Activated T-cell treated with anti-CD3 and anti-CD28 coated beads for 1 hour (primary cell): ENCODE data around the gene CELSR1.
A peak's percentile ranks its signal among the peaks of the same experiment; 100 is the strongest.

Source experiments
- DNase-seq: peaks from one replicate; pipeline ENCODE4 v3.0.0-alpha.2; 2020; ENCODE audit warnings: low read depth

CELSR1 gene

DNA sequence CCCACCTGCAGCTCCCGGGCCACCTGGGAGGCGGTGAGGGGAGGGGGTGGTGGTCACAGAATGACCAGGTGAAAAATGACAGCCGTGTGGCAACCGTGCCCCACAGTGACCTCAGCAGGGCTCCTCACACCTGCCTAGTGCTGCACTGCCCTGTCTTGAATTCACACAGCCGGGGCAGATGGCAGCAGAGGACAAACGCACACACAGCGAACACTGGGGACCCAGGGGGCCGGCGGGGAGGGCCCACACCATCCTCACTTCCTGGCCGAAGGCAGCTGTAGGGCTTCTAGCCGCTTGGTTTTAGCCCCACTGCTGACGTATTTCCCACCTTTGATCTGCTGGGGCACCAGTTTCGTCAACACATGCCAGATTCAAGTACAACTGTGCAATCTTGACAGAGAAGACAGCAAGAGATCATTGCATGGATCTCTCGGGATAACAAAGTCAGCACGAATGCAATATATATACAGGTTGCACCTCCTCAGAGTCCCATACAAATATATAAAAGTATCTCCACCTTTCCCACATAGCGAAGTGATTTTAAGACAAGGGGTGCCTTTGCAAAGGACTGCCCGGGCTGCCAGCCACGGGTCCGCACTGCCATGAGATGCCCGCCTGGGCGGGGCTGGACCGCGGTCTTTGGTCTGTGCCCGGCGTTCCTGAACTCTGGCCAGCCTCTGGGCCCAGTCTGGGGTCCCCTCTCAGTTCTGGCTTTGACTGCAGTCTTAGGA is 175.1 kb downstream of the CELSR1 start:
- no peak for DNase-seq

DNA sequence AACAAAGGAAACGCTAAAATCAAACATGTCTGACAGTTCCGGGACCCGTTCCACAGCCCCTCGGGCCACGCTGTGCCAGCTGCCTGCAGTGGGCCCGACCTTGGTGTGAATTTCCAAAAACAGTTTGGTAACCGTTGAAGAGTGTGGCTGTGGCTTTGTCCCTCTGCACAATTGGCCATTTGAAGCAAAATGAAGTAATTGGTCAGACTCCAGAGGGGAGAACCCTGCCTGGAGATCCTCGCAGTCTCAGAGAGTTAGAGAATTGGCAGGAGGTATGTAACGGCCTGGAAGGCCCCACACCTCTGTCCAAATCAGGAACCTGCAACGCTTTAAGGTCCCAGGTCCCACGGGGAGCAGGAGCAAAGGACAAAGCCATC is 175.6 kb downstream of the CELSR1 start:
- no peak for DNase-seq

DNA sequence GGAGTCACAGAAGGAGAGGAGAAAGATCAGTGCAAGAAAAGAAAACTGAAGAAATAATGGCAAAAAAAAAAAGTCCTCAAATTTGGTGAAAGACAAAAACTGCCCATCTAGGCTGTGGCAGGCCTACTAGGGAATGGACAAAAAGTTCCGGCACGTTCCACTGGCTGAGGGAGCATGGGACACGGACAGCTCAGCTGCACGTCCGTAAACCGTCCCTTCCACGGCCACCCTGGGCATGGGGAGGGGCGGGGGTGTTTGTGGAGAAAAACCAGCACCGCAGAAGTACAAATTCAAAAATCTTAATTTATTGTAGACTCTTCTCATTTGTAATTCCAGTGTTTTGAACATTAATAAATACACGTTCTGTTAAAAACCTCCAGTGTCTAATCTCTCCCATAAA is 176.5 kb downstream of the CELSR1 start:
- DNase-seq: no peak

DNA sequence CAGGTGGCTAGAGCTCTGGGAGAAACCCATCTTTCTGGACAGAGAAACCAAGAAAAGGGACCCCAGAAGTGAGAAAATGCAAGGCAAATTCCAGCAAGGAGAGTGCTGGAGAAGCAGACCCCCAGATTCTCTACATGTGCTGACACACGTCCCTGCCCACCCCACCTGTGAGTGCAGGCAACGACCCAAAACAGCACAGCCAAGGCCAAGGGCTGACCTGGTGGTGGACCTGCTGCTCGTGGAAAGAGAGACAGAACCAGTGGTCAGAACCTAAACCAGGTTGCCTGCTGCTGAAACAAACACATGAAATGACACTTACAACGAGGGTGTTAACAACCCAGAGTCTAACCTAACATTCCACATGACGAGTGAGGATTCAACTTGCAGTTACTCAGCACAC is 177.3 kb downstream of the CELSR1 start:
- DNase-seq: no peak

DNA sequence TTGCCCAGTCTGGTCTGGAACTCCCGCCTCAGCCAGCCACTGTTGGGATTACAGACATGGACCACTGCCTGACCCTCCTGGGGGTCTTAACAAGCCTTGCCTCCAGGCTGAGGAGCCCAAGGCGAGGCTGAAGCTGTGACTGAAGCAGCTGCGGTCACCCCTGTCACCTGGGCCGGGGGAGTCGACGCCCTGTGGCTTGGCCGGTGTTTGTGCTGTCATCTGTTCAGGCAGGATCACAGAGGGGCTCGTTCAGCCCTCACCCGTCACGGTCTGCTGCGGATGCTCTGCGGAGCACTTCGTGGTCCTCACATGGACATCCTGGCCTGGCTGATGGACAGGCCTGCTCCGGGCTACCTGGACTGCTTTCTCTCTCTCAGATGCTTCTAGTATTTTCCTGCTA is 178.1 kb downstream of the CELSR1 start:
- no peak for DNase-seq

DNA sequence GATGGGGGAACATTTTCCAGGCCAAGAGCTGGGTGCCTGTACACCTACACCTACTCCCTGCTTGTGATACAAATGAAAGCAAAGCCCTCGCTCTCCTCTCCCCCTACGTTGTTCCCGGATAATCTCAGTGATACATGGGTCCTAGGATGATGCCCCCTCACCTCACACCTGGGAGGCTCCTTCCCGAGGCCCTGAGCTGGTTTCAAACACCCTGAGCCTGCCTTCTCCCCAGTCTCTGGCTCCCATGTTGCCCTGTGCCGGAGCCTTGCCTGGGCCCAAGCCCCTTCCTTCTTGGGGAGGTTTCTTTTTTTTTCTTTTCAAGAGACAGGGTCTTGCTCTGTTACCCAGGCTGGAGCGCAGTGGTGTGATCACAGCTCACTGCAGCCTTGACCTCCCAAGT is 178.7 kb downstream of the CELSR1 start:
- DNase-seq: no peak

DNA sequence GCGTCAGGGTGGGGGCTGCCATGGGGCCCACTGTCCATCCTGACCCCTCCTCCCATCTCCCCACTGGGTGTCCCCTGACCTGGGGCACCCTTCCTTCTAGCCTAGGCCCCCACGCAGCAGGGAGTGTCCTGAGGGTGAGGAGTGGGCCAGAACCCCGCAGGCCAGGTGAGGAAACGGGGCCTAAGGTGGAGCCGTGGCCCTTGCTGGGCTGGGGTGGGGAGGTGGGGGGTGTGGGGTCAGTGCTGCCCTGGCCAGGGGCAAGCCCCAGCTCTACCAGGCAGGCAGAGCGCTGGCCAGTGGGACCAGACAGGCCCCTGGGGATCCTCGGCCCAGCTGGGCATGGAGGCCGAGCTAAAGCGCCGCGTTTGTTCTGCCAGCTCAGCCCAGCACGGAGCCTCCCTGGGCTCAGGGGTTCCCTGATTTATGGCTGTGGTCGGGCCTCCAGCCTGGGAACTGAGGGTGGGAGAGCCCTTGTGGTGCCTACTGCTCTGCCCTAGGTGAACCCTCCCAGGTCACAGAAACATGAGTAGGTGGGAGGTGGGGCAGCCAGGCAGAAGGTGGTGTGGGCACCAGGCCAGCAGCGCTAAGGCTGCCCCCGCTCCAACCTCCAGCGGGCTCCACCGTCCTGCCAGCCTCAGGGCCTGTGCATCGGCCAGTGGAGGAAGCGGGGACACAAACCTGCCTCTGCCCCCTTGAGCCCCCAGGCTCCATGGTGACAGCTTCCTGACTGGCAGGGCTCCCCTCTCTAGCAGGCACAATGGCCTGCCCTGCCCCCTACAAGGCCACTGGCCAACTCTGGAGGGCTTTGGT is 179.5 kb downstream of the CELSR1 start:
- DNase-seq: no peak

DNA sequence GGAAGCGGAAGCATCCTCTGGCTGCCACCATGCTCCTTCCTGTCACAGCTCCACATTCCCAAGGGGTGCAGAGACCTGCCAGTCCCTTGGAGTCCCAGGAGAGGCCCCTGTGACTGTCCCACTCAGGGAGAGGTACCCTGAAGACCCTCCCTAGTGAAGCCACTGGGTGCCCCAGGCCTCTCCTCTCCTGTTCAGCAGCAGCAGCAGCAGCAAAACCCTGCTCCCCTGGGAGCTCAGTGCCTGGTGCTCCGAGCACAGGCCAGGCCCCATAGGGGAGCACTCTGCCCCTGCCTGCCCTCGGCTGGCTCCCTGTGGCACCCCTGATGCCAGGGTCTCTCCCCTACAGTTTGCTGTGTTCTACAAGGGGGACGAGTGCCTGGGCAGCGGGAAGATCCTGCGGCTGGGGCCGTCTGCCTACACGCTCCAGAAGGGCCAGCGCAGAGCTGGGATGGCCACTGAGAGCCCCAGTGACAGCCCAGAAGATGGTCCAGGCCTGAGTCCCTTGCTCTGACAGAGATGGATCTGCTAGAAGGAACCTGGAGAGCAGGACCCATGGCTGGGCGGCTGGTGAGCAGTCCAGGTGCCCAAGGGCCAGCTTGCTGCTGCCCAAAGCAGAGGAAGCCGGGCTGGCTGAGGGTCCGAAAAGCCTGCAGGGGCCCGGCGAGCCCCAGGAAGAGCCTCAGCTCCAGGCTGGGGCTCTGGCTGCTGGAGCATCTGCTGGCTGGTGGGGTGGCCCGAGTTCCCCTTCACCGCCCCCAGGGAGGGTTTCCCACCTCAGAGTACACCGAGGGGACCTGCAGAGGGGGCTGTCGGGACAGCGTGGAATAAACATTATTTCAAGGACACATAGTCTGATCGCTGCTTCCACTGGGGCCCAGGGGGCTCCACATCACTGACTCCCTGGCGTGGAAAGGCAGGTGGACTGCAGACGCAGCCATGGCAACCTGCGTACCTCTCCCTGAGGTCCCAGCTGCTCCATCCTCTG is 180.6 kb downstream of the CELSR1 start:
- no peak for DNase-seq

DNA sequence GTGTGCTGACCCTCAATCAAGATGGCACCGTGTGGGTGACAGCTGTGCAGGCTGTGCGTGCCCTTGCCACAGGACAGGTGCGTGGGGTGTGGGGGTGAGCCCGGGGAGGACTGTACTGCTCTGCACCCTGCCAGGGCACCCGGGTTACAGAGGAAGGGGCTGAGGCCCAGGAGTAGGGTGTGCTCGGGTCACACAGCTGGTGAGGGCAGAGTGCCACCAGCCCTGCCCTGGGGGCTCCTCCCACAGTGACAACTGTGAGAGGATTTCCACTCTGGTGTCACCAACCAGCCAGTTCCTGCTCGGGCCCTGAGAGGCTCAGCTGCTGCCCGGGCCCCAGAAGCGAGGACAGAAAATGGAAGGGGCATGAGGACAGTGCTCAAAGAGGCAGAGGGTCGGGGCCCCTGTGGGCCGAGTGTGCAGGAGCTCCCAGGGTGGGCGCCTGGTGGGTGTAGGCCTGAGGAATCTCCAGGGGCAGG is 181.4 kb downstream of the CELSR1 start:
- DNase-seq: no peak

DNA sequence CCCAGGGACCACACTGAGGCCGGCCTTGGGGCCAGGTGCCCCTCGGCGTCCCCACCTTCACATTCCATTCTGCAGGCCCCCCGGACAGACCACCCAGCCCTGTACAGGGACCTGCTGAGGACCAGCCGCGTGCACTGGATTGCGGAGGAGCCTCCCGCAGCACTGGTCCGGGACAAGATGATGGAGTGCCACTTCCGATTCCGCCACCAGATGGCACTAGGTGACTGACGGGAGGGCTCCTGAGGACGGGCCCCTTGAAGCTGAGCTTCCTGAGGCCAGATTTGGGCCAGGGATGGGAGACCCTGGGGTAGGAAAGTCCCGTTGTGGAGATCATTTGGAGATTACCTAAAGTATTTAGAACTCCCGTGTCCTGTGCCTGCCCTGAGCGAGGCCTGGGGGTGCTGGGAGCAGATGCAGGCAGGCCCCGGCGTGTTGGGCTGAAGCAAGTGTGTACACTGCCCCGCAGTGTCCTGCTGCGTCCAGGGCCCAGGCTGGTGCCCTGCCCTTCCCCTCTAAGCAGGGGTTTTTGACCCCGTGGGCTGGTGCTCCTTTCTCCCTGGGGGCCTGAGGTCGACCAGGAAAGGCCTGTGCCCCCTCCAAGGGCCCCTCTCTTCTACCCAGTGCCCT is 181.9 kb downstream of the CELSR1 start:
- DNase-seq: peak; percentile 51

DNA sequence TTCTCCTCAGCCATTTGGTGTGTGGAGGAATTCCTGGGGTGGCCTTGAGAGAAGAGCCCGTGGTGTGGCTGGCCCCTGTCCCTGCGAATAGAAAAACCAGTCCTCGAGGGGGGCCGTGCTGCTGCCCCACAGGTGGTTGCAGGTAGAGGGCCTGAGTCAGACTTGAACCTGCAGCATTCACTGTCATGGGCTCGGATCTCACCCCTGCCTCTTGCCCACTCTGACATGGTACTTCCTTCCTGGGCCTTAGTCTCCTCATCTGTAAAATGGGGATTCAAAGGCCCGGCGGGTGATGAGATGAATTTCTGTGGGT is 182.5 kb downstream of the CELSR1 start:
- DNase-seq: no peak

DNA sequence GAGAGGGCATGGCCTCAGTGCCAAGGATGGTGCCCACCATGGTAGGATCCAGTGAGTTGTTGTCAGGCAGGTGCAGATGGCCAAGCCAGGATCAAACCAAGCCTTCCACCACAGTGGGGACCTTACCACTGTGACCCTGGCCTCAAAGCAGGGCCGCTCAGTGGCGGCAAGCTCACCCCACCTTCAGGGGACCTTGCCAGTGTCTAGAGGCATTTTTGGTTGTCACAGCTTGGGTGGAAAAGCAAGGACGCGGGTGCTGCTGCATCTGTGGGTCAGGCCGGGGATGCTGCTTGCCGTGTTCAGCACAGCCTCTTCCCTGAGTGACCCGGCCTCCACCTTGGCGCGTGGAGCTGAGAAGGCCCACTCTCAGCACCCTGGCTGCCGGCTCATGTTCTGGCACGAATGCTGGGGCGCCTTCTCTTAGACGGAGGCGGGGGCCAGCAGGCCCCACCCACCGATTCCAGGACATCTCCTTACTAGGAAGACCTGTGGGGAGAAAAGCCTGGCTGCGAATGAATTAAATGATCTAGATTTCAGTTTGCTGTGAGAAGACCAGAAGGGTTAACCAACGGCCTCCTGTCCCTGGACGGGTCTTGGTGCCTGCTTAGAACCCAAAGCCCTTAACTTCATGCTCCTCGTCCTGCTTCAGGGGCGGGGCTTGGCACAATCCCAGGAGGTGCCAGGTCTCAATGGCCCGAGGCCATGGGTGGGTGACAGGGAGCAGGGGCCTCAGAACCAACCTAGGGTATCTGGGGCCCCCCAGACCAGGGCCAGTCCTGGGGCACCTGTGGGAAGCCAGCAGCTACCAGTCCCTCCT is 183.0 kb downstream of the CELSR1 start:
- no peak for DNase-seq

DNA sequence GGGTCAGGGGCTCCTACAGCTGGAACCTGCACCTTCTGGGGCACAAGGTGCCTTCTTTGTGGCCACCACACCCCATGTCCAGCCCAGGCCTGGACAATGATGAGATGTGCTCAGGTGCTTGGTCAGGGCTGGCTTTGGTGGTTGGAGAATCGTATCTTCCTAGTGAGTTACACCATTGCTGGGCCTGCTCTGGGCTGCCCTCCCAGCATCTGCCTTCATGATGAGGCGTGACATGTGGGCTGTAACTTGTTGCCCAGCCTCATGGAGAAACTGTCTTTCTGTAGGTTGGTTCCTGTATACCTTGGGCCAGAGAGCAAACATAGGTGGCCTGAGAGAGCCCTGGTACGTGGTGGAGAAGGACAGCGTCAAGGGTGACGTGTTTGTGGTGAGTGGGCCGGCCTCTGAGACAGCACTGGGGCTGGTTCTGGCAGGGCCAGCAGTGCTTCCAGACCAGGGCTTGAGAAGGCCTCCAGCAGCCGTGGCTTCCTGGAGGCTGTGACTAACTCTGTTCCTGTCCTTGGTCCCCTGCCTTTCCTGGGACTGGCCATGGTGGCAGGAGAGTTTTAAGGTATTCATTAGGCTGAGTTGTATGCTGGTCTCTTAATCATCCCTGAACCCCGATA is 183.8 kb downstream of the CELSR1 start:
- DNase-seq: no peak

DNA sequence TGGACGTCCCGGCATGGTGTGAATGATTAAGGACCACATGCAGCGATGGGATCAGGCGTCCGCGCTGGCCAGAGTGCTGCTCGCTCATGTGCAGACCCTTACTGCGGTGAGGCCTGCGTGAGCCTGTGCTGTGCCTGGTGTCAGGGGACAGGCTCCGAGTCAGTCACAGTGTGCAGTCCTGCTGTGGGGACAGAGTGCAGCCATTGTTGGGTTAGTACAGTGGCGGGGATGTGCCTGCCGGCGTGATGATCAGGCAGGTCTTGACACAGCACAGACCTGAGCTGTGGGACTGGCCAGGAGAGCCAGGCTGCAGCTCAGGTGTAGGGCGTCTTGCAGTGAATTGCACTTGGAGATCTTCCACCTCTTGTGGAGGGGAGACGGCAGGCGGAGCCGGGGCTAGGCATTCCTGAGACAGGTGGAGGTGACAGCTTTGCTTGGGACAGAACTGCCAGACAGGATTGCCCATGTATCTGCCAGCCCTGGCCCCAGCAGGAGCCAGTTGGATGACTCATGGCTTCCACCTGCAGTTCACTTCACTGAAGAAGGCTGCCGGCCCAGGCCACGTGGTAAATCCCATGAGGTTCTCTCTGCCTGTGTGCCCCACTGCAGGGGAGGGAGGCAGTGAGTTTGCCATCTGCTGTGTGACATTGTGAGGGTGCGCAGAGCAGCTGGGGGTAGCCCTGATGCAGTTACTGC is 184.6 kb downstream of the CELSR1 start:
- DNase-seq: no peak

DNA sequence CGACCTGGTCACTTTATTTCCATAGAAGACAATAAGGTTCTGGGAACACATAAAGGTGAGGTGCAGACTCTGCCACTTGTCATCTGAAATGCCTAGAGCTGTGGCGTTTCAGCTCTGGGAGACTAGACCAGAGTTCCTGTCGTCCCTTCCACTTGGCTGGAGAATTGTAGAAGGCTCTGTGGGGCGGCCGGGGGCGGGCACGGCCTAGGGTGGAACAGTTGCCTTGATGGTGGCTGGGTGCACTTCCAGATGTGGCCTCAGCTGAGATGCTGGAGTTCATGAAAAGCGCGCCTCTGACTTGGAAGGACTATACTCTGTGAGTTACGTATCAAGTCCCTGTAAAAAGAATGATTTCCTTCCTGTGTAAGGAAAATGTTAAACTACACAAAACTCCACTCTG is 185.1 kb downstream of the CELSR1 start:
- DNase-seq: no peak

DNA sequence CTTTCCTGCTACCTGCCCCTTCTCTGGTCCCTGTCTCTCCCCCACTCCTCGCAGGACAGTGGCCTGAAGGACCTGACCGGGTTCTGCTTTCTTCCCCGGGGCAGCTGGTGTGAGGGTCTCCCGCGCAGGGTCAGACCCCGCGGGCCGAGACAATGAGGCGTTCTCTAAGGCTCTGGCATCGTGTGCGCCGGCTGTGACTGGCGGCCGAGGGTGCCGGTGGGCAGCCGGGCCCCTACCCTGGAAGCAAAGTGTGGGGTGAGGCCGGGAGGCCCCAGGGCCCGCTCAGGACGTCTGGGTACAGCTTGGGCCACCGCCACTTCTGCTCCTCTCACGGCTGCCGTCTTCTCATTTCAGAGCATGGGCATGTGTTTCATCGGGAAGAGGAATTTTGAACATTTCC is 185.7 kb downstream of the CELSR1 start:
- DNase-seq: no peak

DNA sequence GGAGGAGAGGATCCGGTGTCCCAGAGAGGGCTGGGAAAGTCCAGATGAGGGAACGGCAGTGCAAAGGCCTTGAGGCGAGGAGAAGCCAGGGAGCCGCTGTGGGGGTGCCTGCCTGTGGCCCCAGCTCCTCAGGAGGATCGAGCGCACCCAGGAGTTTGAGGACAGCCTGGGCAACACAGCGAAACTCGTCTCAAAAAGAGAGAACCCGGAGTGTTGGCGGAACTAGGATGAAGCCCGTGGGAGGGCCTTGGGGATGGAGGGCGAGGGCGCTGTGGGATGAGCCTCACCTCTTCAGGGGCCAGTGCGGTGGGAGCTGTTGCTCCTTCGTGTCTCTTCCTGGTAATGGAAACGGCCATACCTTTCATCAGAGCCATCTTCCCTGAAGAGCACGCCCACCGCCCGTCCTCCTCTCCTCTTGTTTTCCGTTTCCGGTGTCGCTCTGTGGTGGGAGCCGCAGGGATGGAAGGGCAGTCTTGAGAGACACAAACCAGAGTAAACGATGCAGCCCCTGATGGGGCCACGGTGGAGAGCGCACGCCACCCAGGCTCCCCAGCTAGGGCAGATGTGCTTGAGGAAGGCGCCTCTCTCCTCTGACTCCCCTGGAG is 186.2 kb downstream of the CELSR1 start:
- no peak for DNase-seq

DNA sequence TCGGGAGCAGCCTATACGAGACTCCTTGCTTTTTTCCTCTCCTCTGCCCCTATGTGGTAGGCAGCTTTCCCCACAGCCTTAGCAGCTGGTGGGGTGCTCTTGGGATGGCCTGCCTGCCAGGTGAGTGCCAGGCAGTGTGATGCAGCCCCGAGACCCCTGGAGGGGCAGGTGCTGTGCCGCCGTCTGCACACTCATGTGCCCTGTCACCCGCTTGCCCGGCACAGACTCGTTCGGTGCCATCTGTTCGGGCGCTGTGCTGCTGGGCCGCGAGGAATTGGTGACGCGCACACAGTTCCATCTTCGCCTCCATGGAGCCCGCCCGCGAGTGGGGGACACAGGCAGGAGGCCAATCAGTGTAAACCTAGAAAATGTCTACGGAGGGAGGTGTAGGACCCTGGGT is 186.8 kb downstream of the CELSR1 start:
- no peak for DNase-seq

DNA sequence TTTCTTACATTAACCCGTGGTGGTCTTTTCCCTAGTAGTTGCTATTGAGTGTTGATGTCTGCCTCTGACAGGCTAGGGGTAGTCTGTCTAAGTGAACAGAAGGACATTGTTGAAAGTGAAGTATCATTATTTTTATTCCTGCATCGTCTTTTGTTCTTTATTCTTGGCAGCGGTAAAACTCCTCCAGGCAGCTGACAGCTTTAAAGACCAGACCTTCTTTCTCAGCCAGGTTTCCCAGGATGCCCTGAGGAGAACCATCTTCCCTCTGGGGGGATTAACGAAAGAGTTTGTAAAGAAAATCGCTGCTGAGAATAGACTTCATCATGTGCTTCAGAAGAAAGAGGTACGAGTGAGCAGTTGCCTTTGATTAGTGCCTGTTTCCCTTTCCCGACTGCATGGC is 187.3 kb downstream of the CELSR1 start:
- no peak for DNase-seq

DNA sequence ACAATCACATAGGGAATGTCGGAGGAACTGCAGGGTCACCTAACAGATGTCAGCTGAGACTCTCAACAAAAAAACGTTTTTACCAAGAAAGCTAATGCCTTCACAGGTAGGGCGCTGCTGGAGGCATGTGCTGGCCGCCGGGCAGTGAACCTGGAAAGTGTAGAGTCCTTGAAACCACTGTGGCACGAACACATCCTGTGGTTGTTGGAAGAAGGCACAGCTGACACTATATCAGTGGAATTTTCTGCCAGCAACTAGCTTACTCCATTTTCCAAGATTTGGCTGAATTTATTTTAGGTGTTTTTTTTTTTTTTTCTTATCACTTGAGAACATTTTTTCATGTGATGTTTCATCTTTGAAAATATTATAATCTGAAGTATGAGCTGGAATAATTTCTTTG is 187.7 kb downstream of the CELSR1 start:
- no peak for DNase-seq
